HFFc6 (cell line): ENCODE measurements around the gene EPHX1. TPM values are rescaled to one million over a fixed set of nuclear protein-coding genes. Genes with fewer than 3 reads are reported as not detected.

Source experiments
- DNase-seq: peaks from one replicate; pipeline ENCODE4 v3.0.0-alpha.2; 2018
- H3K27ac Mint-ChIP-seq: 2 replicates; pipeline ENCODE4 v1.8.0; 2020; ENCODE audit warnings: mild to moderate bottlenecking, mixed read lengths
- H3K27me3 Mint-ChIP-seq: 2 replicates; pipeline ENCODE4 v1.8.0; 2021; ENCODE audit warnings: mild to moderate bottlenecking, moderate library complexity, mixed read lengths; ENCODE audit not compliant: insufficient read depth
- H3K36me3 Mint-ChIP-seq: 2 replicates; pipeline ENCODE4 v1.8.0; 2021; ENCODE audit warnings: low read depth, mixed read lengths
- H3K4me1 Mint-ChIP-seq: 2 replicates; pipeline ENCODE4 v1.8.0; 2020; ENCODE audit warnings: low read depth, mixed read lengths
- H3K4me3 Mint-ChIP-seq: 2 replicates; pipeline ENCODE4 v1.8.0; 2020; ENCODE audit warnings: mild to moderate bottlenecking, moderate library complexity, mixed read lengths
- H3K9me3 Mint-ChIP-seq: 2 replicates; pipeline ENCODE4 v1.8.0; 2020; ENCODE audit warnings: mild to moderate bottlenecking, mixed read lengths
- CTCF ChIP-seq: fragments of 200-600 bp; sonication (generic); IDR thresholded peaks from 2 replicates; pipeline ENCODE4 v1.5.0; 2021; ENCODE audit warnings: antibody characterized with exemption, mild to moderate bottlenecking
- total RNA-seq, 6 experiments: library from RNA; stranded (reverse); fragmentation: NEBNext Ultra II Directional; extraction: Animal tissue kit (Norgen Biotek cat#: 25700); gene quantifications; 2 replicates in 1 of 6; 3 replicates in 5 of 6; pipeline ENCODE4 v1.2.3, GENCODE V29; 2021

Gene EPHX1
- total RNA-seq, 6 experiments from 2014 or later, result 30.3 to 38.7 (median 34.9) TPM

GRCh38 chr1:225768662-225769426 is 41.1 kb upstream of the EPHX1 start:
- no peaks in the 10 kb centered on the region for H3K36me3 Mint-ChIP-seq
- no peaks in the 10 kb centered on the region for H3K9me3 Mint-ChIP-seq
- peaks cover 71% of the 10 kb centered on the region for H3K4me1 Mint-ChIP-seq
- no peak for TF ChIP-seq CTCF
- no peak overlapping the region for H3K27ac Mint-ChIP-seq
- H3K4me3 Mint-ChIP-seq, result no peak overlapping the region
- no peak for DNase-seq
- peaks cover 4% of the 10 kb centered on the region for H3K27me3 Mint-ChIP-seq

GRCh38 chr1:225769687-225770086 is 40.2 kb upstream of the EPHX1 start:
- no peak for TF ChIP-seq CTCF
- Mint-ChIP-seq H3K27me3 (no peaks in the 10 kb centered on the region), H3K36me3 (no peaks in the 10 kb centered on the region), H3K4me3 (no peak overlapping the region), H3K27ac (no peak overlapping the region), H3K4me1 (peaks cover 74% of the 10 kb centered on the region), H3K9me3 (no peaks in the 10 kb centered on the region)
- DNase-seq, result no peak

GRCh38 chr1:225770561-225771248 is 39.2 kb upstream of the EPHX1 start:
- H3K27me3 Mint-ChIP-seq, result no peaks in the 10 kb centered on the region
- peaks cover 78% of the 10 kb centered on the region for H3K4me1 Mint-ChIP-seq
- H3K9me3 Mint-ChIP-seq, result no peaks in the 10 kb centered on the region
- no peak overlapping the region for H3K27ac Mint-ChIP-seq
- H3K36me3 Mint-ChIP-seq, result no peaks in the 10 kb centered on the region
- H3K4me3 Mint-ChIP-seq, result no peak overlapping the region
- TF ChIP-seq CTCF, result no peak
- no peak for DNase-seq

DNA sequence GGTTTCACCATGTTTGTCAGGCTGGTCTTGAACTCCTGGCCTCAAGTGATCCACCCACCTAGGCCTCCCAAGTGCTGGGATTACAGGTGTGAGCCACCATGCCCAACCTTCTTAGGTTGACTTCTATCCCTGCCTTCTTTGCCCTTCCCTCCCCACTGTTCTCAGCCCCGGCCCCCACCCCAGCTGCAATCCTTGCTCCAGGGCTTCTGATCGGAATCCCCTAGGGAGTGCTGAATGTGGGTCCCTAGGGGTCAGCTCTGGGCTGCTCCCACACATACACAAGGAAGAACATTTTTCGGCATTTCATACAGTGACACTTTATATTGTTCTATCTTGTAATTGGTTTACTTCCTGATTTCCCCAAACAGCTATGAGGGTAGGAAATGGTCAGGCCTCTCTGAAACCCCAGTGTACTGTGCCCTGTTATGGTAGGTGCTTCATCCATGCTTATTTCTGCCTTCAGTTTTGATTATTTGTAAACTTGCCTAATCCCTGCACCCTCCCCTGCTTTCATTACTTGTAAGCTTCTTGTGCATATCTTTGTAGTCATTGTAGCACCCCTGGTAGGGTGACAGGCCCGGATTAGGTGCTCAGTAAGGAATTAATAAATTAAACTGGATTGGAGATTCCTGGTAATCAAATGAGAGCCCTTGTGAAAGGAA is 38.1 kb upstream of the EPHX1 start:
- Mint-ChIP-seq H3K27me3 (no peaks in the 10 kb centered on the region), H3K4me1 (peaks cover 70% of the 10 kb centered on the region), H3K4me3 (no peak overlapping the region)

More for the DNA sequence above, 38.1 kb upstream of the EPHX1 start:
- Mint-ChIP-seq H3K9me3 (no peaks in the 10 kb centered on the region), H3K27ac (peak overlapping the region; percentile 63), H3K36me3 (no peaks in the 10 kb centered on the region)
- no peak for TF ChIP-seq CTCF
- no peak for DNase-seq
